ENCODE measurements around the gene KIRREL3. TPM values are rescaled to one million over a fixed set of nuclear protein-coding genes. Genes with fewer than 3 reads are reported as not detected.

The KIRREL3 gene
- total and polyA plus RNA-seq, 2 of the 8 experiments (the other 6 are each of a cell fraction or from before 2014, with no cell fraction given), result 0.29 to 0.32 TPM

DNA sequence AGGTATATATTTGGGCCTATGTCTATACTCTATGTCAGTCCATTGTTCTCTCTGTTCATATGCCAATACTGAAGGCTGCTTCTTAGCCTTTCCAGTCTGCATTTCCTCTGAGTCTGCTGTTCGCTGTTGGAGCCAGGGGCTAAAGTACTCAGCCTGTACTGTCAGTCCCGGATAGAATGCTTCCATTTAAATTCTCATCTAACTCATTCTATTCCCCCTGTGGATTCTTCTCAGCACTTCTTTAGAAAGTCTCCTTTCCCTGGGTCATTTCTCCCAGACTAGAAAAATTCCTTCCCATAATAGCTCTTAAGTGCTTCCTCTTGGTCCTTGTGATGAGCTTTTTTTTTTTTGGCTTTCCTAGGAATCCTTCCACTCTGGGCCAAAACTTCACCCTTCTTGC, 293.1 kb downstream of the KIRREL3 start (continued):
- TF ChIP-seq PHF8 (conservative IDR thresholded peaks at IDR 0.05; ENCODE audit: low read depth, low read length) (no peak), HDAC2 (IDR thresholded peaks at IDR 0.05; ENCODE audit: borderline replicate concordance in 1 of 2, low read depth in 2 of 2, low read length in 2 of 2) (no peak)
- TF ChIP-seq, protein P1, sequence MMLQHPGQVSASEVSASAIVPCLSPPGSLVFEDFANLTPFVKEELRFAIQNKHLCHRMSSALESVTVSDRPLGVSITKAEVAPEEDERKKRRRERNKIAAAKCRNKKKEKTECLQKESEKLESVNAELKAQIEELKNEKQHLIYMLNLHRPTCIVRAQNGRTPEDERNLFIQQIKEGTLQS (IDR thresholded peaks at IDR 0.05; ENCODE audit: insufficient read depth, low read depth, low read length), result no peak

All from H1 (cell line).